ENCODE data around the gene MYL9.
"Not testable (repeated sequence)": the region's sequence is repeated elsewhere in the genome, so short reads cannot be mapped to it uniquely, and the experiment has no call there.

The MYL9 gene

GRCh38 chr20:36548704-36549627 is 7.6 kb downstream of the MYL9 start:
- no peak overlapping the region for H3K4me3 ChIP-seq (ENCODE audit: low read depth, low read length)

DNA sequence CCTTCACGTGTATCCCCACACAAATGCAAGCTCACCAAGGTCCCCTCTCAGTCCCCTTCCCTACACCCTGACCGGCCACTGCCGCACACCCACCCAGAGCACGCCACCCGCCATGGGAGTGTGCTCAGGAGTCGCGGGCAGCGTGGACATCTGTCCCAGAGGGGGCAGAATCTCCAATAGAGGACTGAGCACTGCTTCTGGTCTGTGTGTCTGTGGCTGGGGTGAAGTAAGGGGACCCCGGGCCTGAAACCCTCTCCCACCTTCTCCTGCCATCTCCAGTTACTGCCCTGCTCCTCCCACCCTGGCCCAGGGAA is 8.3 kb downstream of the MYL9 start:
- H3K4me3 ChIP-seq (ENCODE audit: low read depth, low read length): no peak overlapping the region

- no peak overlapping the region for H3K4me3 ChIP-seq (ENCODE audit: low read depth, low read length)
Observed at GRCh38 chr20:36549942-36550789, 8.8 kb downstream of the MYL9 start.

DNA sequence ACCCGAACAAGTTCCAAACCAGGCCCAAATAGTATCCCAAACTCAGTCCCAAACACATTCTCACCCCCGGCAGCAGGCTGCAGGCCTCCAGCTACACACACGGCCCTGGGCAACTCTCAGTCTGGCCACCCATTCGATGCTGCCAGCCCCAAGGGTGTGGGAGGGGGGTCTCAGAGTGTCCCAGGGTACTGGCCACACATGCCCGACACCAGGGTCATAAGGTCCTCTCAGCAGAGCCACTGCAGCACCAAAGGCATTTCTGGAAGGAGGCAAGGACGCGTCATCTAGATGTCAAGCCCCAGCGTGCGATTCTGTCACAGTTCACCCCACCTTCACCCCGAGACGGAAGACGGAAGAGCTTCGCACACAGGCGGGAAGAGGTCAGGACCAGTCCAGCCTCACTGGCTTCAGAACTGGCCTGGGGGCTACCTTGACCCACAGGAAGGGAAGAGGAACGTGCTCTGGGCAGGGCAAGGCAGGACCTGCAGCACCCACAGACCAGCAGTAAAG is 9.5 kb downstream of the MYL9 start:
- no peak overlapping the region for H3K4me3 ChIP-seq (ENCODE audit: low read depth, low read length)

- no peak overlapping the region for H3K4me3 ChIP-seq (ENCODE audit: low read depth, low read length)
Observed at GRCh38 chr20:36555248-36555647, 13.9 kb downstream of the MYL9 start.

DNA sequence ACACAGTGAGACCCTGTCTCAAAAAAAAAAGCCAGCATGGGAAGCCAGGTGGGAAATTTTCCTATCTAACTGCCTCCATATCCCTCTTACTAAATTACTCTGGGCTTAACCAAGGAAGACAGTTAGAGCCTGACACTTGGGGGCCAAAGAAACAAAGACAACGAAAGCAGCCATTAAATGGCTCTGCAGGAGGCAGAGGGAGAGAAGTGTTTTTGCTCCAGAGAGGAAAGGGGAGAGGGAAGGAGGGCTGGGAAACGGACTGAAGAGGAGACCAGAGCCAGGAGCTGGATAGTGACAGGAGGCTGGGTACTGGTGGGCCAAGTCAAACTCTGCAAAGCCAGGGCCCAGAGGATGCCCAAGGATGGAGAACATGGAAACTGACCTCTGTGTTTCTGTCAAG is 21.4 kb downstream of the MYL9 start:
- H3K4me3 ChIP-seq (ENCODE audit: low read depth, low read length): no peak overlapping the region

GRCh38 chr20:36563374-36563773 is 22.1 kb downstream of the MYL9 start:
- H3K4me3 ChIP-seq (ENCODE audit: low read depth, low read length): no peak overlapping the region

DNA sequence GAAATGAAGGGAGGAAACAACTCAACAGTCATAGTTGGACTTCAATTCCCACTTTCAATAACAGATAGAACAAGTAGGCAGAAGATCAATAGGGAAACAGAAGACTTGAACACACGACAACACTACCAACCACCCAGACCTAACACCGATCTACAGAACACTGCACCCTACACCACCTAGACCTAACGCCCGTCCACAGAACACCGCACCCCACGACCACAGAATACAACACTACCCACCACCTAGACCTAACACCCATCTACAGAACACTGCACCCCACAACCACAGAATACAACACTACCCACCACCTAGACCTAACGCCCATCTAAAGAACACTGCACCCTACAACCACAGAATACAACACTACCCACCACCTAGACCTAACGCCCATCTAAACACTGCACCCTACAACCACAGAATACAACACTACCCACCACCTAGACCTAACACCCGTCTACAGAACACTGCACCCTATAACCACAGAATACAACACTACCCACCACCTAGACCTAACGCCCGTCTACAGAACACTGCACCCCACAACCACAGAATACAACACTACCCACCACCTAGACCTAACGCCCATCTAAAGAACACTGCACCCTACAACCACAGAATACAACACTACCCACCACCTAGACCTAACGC is 22.9 kb downstream of the MYL9 start:
- H3K4me3 ChIP-seq (ENCODE audit: low read depth, low read length): not testable (repeated sequence)

DNA sequence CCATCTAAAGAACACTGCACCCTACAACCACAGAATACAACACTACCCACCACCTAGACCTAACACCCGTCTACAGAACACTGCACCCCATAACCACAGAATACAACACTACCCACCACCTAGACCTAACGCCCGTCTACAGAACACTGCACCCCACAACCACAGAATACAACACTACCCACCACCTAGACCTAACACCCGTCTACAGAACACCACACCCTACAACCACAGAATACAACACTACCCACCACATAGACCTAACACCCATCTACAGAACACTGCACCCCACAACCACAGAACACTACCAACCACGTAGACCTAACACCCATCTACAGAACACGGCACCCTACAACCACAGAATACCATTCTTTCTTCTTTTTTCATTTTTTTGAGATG is 23.4 kb downstream of the MYL9 start:
- not testable (repeated sequence) for H3K4me3 ChIP-seq (ENCODE audit: low read depth, low read length)

GRCh38 chr20:36565520-36565919 is 24.2 kb downstream of the MYL9 start:
- H3K4me3 ChIP-seq (ENCODE audit: low read depth, low read length): no peak overlapping the region

- H3K4me3 ChIP-seq (ENCODE audit: low read depth, low read length): no peak overlapping the region
Observed at GRCh38 chr20:36569847-36570429, 28.6 kb downstream of the MYL9 start.

DNA sequence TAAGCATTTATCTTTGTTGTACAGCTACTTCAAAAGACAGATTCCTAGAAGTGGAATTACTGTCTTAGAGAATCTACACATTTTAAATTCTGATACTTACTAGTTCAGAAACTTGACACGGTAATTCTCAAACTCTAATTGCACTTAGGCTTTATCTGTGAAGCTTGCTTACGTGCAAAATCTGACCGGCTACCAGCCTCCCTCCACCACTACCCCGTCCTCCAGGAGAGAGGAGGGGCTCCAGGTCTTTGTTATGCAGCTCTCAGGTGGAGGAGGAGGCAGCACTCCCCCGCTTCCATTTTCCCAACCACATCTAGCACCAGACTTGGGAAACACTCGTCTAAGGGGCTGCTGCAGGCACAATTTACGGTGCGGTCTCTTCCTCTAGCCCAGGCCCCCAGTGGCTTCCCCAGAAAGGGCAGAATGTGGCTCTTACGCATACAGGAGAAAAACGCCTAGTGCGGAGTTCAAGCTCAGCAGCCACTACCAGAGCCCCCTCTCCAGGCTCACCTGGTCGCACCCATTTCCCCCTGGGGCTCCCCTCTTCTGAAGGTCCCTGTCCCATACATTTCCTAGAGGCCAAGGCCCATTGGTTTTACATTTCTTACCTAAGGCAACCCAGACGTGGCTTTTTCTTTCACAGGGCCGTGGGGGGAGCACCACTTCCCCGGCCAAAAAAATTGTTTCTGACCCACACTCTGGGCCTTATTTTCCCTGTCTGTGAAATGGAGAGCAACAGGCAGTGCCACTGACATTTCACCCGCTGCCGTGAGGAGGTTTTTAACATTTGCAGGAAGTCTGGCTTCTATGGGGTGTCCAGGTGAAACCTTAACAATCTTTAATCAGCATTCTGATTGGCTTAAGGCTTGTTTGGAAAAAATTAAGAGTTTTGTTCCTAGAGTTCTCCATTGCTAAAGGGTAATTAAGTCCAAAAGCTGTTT is 30.5 kb downstream of the MYL9 start:
- H3K4me3 ChIP-seq (ENCODE audit: low read depth, low read length): peak overlapping the region; percentile 70

GRCh38 chr20:36572701-36573102 is 31.4 kb downstream of the MYL9 start:
- peak overlapping the region; percentile 70 for H3K4me3 ChIP-seq (ENCODE audit: low read depth, low read length)

DNA sequence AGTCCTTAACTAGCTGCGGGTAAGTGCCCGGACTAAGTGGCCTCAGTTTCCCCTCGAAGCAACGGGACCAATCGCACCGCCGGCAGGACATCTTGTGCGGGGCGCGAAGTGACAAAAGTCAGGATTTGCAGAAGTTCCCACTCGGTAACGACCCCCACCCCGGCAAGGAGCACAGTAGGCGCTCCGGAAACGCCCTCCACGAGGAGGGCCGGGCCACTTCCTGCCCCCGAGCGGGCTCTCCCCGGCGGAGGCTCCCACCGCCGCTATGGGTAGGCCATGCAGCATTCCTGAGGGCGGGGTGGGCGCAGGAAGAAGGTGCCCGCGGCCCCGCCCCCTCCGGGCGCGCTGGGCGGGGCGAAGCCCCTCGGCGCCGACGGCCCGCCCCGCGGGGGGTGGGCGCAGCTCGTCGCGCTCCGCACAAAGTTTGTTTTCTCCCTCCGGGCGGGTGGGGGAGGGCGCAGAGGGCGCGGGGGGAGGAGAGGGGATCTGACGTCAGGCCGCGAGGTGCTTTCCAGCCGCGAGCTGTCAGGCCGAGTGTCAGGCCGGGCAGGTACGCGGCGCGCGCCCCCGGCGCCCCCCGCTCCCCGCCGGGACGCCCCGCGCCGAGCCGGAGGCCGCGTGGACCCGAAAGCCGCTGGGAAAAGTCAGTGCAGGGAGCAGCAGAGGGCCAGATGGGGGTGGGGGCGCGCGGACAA is 31.9 kb downstream of the MYL9 start, which contains the start of gene TGIF2:
Gene TGIF2, plus strand, starts transcription at position 495 of the 695 bp plus-strand sequence. CDS start 5,178 bp downstream, outside the sequence.
- peak within 1 kb of the TSS; percentile 70 for H3K4me3 ChIP-seq (ENCODE audit: low read depth, low read length)

GRCh38 chr20:36573798-36574365 is 32.6 kb downstream of the MYL9 start:
- H3K4me3 ChIP-seq (ENCODE audit: low read depth, low read length): peak overlapping the region; percentile 53

DNA sequence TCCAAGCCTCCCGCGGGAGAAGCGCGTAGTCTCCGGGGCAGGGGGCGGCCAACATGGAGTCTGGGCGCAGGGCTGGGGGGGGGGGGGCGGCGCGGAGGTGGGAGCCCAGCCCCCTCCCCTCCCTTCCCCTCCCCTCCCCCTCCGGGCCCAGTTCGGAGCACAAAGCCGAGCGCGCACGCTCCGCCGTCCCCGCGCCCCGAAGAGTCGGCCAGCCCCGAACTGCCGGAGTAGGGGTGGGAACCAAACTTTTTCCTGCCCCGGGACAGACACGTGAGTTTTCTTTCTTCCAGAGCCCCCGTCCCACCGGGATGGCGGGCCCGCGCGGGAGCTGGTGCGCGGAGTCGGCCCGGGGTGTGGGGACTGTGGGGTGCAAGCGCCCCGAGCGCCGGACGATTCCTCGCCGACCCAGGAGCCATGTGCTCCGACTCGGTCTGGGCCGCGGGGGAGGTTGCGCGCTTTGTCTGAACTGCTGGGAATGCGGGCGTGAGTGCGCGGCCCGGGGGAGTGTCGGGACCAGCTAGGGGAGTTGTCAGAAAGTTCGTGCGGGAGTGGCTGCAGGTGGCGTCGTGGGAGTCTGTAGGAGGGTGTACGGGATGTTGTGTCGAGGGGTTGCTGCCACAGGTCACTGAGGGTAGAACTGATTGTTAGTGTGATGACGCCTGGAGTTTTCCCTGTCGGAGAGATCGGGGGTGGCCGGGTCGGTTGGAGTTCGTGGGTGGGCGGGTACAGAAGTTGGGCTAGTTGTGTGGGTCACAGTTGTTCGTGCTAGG is 33.2 kb downstream of the MYL9 start:
- peak overlapping the region; percentile 60 for H3K4me3 ChIP-seq (ENCODE audit: low read depth, low read length)

- no peak overlapping the region for H3K4me3 ChIP-seq (ENCODE audit: low read depth, low read length)
Observed at GRCh38 chr20:36576081-36576445, 34.7 kb downstream of the MYL9 start.
